GM21360 (cell line): ENCODE measurements around the gene PDCD1LG2.

Experiments
- ATAC-seq: cut with Tn5 transposase; IDR thresholded peaks from one replicate; pipeline ENCODE4 v1.9.1; 2021; ENCODE audit warnings: mild to moderate bottlenecking, moderate library complexity; ENCODE audit not compliant: unreplicated experiment

The PDCD1LG2 gene

DNA sequence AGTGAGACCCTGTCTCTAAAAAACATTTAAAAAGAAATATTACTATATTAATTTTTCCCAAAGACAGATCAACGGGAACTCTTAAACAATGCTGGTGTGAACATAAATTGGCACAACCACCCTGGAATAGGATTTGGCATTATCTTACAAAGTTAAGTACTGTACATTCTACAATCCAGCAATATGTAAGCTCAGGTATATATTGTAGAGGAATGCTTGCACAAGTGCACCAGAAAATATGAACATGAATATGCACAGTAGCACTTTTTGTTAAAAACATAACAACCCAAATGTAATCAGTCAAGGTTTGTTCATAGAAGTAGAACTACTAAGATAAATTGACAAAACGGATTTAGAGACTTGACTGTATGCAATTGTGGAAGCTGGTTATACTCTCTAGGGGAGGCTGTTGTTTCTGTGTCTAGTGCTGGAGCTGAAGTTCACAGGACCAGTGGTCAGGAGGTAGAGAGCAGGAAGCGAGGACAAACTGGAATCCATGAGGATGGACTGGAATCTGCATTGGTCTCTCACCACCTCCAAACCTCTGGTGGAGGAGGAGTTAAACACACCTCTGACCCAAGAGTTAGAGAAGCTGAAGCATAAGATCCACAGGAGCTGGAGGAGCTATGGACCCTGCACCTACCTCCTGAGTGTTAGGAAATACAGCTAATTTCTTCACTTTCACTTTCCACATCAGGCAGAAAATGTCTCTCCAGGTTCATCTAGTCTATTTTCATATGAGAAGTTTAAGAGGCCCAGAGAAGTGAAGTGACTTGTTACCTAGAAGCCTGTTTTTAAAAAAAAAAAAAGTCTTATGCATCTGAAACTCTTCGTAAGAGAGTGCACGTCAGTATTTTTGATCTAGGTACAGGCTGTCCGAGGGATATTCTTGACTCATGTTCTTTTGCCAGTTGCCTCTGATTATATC lies 98.2 kb downstream of the PDCD1LG2 start:
- peak; percentile 65 for ATAC-seq

- no peak for ATAC-seq
These were observed 98.9 kb downstream of the PDCD1LG2 start for GRCh38 chr9:5609226-5609596.

DNA sequence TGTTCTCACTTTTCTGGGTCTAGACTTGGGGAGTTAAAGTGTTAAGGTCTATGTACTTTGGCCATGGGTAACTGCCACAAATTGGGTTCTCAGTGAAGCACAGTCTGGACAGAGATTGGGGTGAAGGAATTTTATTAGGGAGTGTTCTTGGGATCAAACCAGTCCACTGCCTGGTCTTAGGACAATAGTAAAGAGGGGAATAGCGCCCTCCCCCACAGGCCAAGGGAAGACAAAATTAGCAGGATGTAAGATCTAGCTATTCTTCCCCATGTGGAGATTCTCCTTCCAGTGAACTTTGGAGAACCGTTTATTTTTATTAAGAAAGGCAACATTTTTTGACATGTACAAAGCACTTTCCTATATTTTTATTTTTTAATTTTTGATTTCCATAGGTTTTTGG lies 100.2 kb downstream of the PDCD1LG2 start:
- ATAC-seq = no peak

DNA sequence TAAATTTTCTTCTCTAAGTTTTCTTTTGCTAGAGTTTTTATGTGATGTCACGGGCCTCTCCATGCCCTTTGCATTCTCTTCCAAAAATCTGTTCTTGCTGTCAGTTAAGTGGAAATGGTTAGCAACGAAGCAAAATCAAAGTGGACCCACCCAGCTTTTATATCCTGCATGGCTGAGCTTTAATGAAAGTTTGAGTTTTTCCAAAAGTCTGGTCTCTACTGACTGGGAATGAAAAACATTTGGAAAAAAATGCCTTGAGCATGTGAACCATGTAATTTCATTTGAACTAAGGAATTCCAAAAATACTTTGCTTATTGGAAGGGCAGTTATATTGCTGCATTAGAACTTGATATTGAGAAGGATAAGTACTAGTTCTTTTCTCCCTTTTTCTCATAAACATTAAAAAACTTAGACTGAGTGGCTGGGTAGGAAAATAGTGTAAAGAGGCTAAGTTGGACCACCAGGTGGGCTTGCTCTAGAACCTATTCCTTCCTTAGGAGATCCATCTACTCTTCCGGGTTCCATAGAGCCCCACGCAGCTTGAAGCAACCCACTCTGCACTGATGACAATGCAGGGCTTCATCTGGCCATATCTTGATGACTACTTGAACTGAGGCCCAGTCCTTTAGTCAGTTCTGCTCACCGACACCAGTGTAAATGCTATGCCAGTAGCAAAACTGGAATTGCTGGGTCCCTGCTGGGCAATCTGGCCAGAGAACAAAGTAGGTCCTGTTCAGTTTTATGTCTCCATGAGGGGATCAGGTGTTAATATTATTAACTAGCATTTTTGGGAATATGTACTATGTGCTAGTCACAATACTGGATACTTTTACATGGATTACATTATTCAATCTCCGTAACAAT lies 101.2 kb downstream of the PDCD1LG2 start:
- no peak for ATAC-seq

DNA sequence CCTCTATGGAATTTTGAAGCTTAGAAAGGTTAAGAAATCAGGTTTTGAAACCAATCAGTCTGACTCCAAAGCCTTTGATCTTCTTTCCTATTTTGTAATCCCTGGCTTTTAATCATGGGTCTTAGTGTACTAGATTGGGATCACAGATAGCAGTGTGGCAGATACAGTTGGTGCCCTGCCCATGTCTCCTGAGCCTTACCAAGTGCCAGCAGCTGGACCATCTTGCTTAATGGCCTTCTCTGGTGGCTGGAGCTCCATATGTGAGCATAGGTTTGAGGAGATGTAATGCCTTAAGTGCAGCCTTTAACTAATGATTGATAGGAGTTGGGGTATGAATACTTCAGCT lies 101.8 kb downstream of the PDCD1LG2 start:
- no peak for ATAC-seq

DNA sequence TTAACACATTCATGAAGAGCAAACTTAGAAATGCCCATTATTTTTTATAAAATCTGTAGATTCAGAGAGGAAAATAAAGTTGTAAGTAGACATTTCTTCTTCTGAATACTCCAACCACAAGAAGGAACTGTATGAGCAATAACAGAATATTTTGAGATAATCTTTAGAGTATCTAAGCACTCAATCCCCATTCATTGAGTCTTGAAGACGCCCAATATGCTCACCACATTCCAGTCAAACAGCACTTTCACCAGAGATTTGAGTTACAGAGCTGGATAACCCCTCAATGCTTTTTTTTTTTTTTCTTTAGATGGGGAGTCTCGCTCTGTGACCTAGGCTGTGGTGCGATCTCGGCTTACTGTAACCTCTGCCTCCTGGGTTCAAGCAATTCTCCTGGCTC lies 103.9 kb downstream of the PDCD1LG2 start:
- ATAC-seq = no peak

GRCh38 chr9:5614985-5615384 lies 104.7 kb downstream of the PDCD1LG2 start:
- no peak for ATAC-seq

DNA sequence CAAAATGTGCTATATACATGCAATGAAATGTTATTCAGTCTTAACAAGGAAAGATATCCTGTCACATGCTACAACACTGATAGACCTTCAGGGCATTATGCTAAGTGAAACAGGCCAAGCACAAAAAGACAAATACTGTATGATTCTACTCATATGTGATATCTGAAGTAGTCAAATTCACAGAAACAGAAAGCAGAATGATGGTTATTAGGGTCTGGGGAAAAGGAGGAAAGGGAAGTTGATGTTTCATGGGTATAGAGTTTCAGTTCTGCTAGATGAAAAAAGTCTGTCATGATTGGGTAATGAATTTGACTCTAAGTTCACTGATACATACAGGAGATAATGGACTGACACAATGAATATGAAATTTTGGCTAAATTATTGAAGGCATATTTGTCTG lies 107.4 kb downstream of the PDCD1LG2 start:
- peak; percentile 93 for ATAC-seq

GRCh38 chr9:5620494-5620893 lies 110.2 kb downstream of the PDCD1LG2 start:
- no peak for ATAC-seq
